ELR (cell line): ENCODE results near the gene TOR1AIP2.

Experiments
- DNase-seq: peaks from one replicate; pipeline ENCODE4 v3.0.0-alpha.2; 2015; ENCODE audit warnings: low read depth

Gene TOR1AIP2

DNA sequence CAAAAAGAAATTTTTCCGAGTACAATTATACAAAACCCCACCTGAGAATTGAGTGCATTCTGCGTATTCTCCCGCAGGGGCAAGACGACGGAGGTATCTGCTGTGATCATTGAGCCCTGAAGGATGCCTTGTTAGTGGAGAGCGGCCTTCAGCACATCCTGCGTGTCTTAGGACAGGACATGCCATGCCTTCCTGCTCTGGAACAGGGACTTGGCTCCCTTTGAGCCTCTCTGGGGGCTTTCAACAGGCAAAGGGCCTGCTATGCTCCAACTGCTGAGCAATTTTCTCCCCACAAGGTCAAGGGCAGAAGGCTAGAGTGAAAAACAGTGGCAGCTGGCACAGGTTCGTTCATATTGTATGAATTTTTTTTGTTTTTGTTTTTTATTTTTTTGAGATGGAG, 52.4 kb downstream of the TOR1AIP2 start:
- DNase-seq = no peak

DNA sequence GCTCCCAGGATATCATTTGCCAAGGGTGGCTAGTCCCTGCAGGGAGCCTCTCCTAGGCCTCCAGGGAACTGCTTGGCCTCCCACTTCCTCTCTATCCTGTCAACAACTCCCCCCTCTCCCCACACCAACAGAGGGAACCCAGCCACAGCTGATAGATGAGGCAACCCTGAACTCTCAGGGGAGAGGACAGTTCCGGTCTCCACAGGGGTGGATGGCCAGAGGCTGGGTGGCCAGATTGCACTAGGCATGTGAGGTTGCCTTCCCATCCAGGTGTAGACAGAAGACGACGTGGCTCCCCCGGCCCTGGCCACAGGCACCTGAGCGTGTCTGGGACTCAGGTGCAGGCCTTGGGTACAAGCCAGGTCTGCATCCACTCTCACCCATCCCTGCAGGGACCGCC, 53.3 kb downstream of the TOR1AIP2 start:
- DNase-seq = no peak

DNA sequence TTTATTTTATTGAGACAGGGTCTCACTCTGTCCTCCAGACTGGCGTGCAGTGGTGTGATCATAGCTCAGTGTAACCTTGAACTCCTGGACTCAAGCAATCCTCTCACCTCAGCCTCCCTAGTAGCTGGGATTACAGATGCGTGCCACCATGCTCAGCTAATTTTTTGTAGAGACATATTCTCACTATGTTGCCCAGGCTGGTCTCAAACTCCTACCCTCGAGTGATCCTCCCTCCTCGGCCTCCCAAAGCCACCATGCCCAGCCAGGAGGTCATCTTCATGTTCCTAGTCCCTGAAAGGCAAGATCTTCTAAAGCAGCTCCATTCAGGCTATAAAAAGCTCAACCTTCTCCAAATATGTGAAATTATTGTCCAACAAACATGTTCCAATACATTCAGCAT, 53.9 kb downstream of the TOR1AIP2 start:
- no peak for DNase-seq

- no peak for DNase-seq
These were observed 55.5 kb downstream of the TOR1AIP2 start for GRCh38 chr1:179822065-179822464.

DNA sequence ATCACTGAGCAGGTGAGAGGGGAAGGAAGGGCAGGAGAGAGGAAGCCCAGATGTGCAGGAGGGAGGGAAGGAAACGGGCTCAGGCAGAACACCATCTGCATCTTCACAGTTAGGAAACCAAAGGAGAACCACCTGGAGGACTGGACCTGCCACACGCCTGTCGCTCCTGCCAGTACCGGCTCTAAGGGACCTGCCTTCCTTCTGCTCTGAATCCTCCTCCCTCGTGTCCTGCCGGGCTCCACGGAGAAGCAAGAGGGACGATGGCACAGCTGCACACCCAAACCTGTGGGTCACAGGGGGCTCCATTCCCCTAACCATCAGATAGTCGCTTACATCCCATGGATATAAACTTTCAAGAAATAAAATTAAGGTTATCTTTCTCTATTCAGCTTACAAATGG, 56.1 kb downstream of the TOR1AIP2 start:
- no peak for DNase-seq

DNA sequence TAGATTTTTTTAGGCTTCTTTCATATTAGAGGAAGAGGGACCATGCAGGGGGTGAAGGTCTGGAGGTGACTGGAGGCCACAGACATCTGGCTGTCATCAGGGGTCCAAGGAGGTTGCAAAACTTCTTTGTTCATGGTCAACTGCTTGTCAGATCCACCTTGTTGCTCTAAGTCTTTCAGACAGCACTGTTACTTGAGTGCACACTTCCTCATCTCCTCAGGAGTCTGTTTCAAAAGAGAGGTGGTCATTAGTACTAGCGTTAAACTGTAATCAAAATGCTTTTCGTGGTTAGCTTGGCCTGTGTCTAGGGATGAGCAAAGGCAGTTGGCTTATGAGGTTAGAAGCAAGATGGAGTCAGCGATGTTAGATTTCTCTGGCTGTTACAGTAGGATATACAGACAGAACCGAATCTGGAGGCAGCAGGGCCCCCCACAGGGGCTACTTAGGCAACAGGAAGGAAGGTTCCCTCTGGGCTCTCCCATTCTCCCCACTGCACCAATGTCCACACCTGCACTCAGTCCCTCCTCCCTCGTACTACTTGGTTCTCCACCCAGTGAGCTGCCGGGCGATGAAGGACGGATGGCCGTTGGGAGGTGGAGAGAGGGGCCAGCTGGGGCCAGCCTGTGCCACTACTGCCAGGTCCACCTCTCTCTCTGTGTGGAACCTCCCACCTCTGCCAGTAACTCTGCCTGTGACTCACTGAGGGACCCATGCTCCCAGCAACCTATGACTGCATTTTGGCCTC, 57.2 kb downstream of the TOR1AIP2 start:
- DNase-seq = no peak

GRCh38 chr1:179818743-179819173, 58.8 kb downstream of the TOR1AIP2 start:
- DNase-seq = no peak

- DNase-seq = no peak
These were observed 59.3 kb downstream of the TOR1AIP2 start for GRCh38 chr1:179818260-179818659.

GRCh38 chr1:179817789-179818188, 59.8 kb downstream of the TOR1AIP2 start:
- peak; percentile 53 for DNase-seq

DNA sequence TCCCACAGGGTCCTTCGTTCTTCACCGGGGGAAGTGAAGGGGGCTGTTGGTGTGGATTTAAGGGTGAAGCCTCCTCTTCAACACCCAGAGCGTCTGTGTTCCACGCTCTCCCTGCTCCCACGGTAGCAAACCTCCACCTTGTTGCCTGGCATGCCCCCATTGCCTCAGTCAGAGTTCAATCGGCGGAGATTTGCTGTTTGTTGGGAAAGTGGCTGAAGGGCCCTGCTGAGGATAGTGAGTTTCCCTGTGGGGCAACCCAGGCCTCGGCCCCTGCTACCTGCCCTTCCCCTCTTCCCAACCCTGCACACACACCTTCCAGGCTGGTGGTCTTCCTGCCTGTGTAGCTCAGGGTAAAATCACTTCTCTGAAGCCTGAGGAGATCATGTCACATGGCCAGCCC, 60.5 kb downstream of the TOR1AIP2 start:
- DNase-seq = no peak

DNA sequence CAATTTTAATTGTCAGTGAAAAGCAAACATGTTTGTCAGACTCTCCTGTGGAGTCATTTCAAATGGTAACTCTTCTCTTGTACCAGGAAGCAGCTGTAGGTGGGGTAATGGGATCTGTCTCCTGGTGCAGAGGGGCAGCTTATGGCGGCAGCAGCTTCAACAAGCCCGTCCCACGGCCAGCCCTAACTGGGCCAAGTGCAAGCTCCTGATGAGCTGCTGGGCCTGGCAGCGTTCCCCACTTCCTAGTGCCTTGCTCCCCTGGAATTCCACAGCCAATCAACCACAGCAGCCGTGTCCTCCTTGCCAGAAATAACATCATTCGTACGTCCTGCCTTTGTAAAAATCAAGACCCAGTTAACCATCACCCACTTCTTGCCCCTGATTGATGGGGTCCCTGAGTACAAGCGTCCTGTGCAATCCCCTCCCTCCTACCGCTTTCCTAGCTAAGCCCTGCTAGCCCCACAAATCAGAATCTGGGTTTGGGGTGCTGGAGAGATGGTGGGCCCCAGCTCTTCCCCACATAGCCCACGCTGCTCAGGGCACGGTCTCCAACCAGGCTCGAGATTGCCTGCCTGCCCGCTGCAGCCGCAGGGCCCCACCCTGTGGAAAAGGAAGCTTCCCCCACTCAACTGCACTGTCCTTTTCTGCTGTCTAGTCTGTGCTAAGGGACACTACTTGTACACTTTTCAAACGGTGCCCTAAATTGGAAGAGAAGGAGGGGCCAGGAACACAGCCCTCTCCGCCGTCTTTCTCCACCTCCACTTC, 61.2 kb downstream of the TOR1AIP2 start:
- DNase-seq = no peak

GRCh38 chr1:179815641-179816040, 62.0 kb downstream of the TOR1AIP2 start:
- DNase-seq = no peak

DNA sequence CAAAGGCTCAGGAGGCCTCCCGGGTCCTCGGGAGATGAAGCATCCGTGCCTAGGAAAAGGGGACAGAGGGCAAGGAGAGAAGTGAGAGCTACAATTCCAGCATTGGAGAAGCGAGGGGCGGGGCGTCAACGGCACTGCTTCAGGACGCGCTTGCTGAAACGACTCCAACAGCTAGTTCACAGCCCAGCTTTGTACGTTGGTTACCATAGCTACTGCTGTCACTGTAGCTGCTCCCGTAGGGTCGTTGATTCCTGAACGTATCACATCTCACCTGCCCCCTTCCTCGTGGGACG, 63.1 kb downstream of the TOR1AIP2 start:
- no peak for DNase-seq

GRCh38 chr1:179813626-179814545, 63.7 kb downstream of the TOR1AIP2 start:
- DNase-seq = no peak

GRCh38 chr1:179812501-179813292, 64.9 kb downstream of the TOR1AIP2 start:
- no peak for DNase-seq

DNA sequence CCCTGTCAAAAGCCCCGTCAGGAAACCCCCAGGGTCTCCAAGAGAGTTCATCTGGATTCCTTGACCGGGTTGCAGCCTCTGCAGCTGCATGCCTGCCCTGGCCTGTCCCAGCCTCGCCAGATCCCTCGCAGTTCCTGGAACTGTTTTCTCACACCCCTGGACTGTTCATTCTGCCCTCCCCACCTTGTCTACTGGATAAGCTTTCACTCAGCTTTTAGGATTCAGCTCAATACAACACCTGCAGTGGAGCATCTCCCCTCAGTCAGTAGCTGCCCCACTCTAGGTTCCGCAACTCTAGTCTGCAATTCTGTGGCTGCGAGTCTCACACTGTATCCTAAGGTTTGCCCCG, 67.3 kb downstream of the TOR1AIP2 start:
- no peak for DNase-seq

- DNase-seq = peak; percentile 80
These were observed 67.9 kb downstream of the TOR1AIP2 start for GRCh38 chr1:179809506-179810366.

GRCh38 chr1:179808503-179808902, 69.1 kb downstream of the TOR1AIP2 start:
- DNase-seq = peak; percentile 29

- DNase-seq = peak; percentile 86
These were observed 69.7 kb downstream of the TOR1AIP2 start for GRCh38 chr1:179807691-179808485.

GRCh38 chr1:179807291-179807690, 70.3 kb downstream of the TOR1AIP2 start:
- no peak for DNase-seq
